Activated CD4-positive, alpha-beta T cell treated with anti-CD3 and anti-CD28 coated beads, Interleukin-10, Interleukin-2, amounts not matched to agents 100 ng/mL and 50 ng/mL, durations not matched to agents 16 hours and 8 hours (primary cell): ENCODE measurements around the gene MED12.
A peak's percentile ranks its signal among the peaks of the same experiment; 100 is the strongest.

ENCODE experiments used
- DNase-seq: peaks from one replicate; pipeline ENCODE4 v3.0.0-alpha.2; 2020

MED12 gene

GRCh38 chrX:71107762-71108360, 10.5 kb upstream of the MED12 start:
- DNase-seq: peak; percentile 69

GRCh38 chrX:71109051-71109450, 9.3 kb upstream of the MED12 start:
- no peak for DNase-seq

GRCh38 chrX:71111141-71111843, 7.1 kb upstream of the MED12 start, which contains the start of gene IL2RG:
Gene IL2RG (minus strand): TSS chrX:71111577. CDS start chrX:71111539, 38 bp downstream.
- DNase-seq: peak; percentile 94

- DNase-seq: peak; percentile 57
Observed at GRCh38 chrX:71111921-71112431, 6.4 kb upstream of the MED12 start.

GRCh38 chrX:71117358-71117757, 1.0 kb upstream of the MED12 start:
- no peak for DNase-seq

- no peak for DNase-seq
Observed at GRCh38 chrX:71118985-71119535, 664 bp downstream of the MED12 start.

- no peak for DNase-seq
Observed at GRCh38 chrX:71128166-71128833, 9.9 kb downstream of the MED12 start.

- peak; percentile 76 for DNase-seq
Observed at GRCh38 chrX:71128915-71129765, 10.7 kb downstream of the MED12 start.

- no peak for DNase-seq
Observed at GRCh38 chrX:71131510-71131909, 13.1 kb downstream of the MED12 start.

GRCh38 chrX:71140440-71140839, 22.0 kb downstream of the MED12 start:
- DNase-seq: no peak

- DNase-seq: no peak
Observed at GRCh38 chrX:71143508-71143907, 25.1 kb downstream of the MED12 start.

- DNase-seq: no peak
Observed at GRCh38 chrX:71144651-71145050, 26.3 kb downstream of the MED12 start, which contains the start of gene NLGN3. Gene NLGN3 (plus strand): TSS chrX:71144841. CDS start chrX:71147750, 2,909 bp downstream.

- DNase-seq: no peak
Observed at GRCh38 chrX:71147496-71148277, 29.3 kb downstream of the MED12 start.

GRCh38 chrX:71148278-71148663, 29.9 kb downstream of the MED12 start:
- DNase-seq: no peak

GRCh38 chrX:71151366-71151765, 33.0 kb downstream of the MED12 start:
- no peak for DNase-seq

- DNase-seq: no peak
Observed at GRCh38 chrX:71154196-71154595, 35.8 kb downstream of the MED12 start.

- no peak for DNase-seq
Observed at GRCh38 chrX:71154641-71155040, 36.2 kb downstream of the MED12 start.

GRCh38 chrX:71158603-71159002, 40.2 kb downstream of the MED12 start:
- no peak for DNase-seq

- DNase-seq: no peak
Observed at GRCh38 chrX:71159335-71159734, 40.9 kb downstream of the MED12 start.

GRCh38 chrX:71160475-71160874, 42.1 kb downstream of the MED12 start:
- no peak for DNase-seq

GRCh38 chrX:71162981-71163380, 44.6 kb downstream of the MED12 start:
- no peak for DNase-seq

- no peak for DNase-seq
Observed at GRCh38 chrX:71164071-71164470, 45.7 kb downstream of the MED12 start.
